ENCODE results near the gene NTN5. TPM values are rescaled to one million over a fixed set of nuclear protein-coding genes. Genes with fewer than 3 reads are reported as not detected.

Gene NTN5
- total and polyA plus RNA-seq, 2 donors from 2014 or later = 0.52 to 0.85 TPM

GRCh38 chr19:48623556-48624066 lies 49.2 kb downstream of the NTN5 start:
- no peak for TF ChIP-seq CTCF (IDR thresholded peaks at IDR 0.05; ENCODE audit: borderline replicate concordance, extremely low read depth, insufficient read depth)
- intact Hi-C loops (cut with DNase I) = no loop called here
- H3K9ac ChIP-seq (ENCODE audit: low read length in 3 of 3) = peak overlapping the region; percentile 41 to 80 (median 54)
- DNase-seq = peak in 2 of 5 donors; percentile 34 to 78
- no peaks in the 10 kb centered on the region for H3K27me3 ChIP-seq (ENCODE audit: control insufficient read depth, insufficient read depth, low read length)
- peaks cover 3 to 16% (median 7%) of the 10 kb centered on the region in 3 donors for H3K4me1 ChIP-seq (ENCODE audit: control insufficient read depth in 2 of 3, insufficient read depth in 2 of 3, low read depth in 1 of 3, low read length in 3 of 3)
- no peak for FAIRE-seq
- H3K4me3 ChIP-seq (ENCODE audit: low read length in 3 of 3) = peak overlapping the region; percentile 49 to 58 (median 55)
- peak overlapping the region; percentile 40 to 89 for H3K27ac ChIP-seq (ENCODE audit: low read depth in 2 of 2, low read length in 2 of 2)
- no peaks in the 10 kb centered on the region for H3K9me3 ChIP-seq (ENCODE audit: control insufficient read depth in 2 of 3, insufficient read depth in 1 of 3, low read length in 3 of 3)
- H3K36me3 ChIP-seq (ENCODE audit: control insufficient read depth in 2 of 3, insufficient read depth in 3 of 3, low read length in 3 of 3) = peaks cover 0 to 4% (median 0%) of the 10 kb centered on the region in 3 donors

GRCh38 chr19:48619692-48620585 lies 52.9 kb downstream of the NTN5 start:
- peak overlapping the region; percentile 39 to 95 (median 66) for H3K4me3 ChIP-seq (ENCODE audit: low read length in 3 of 3)
- H3K36me3 ChIP-seq (ENCODE audit: control insufficient read depth in 2 of 3, insufficient read depth in 3 of 3, low read length in 3 of 3) = peaks cover 0 to 18% (median 15%) of the 10 kb centered on the region in 3 donors
- no peak for FAIRE-seq
- DNase-seq = peak in 1 of 5 donors; percentile 60
- no peaks in the 10 kb centered on the region for H3K9me3 ChIP-seq (ENCODE audit: control insufficient read depth in 2 of 3, insufficient read depth in 1 of 3, low read length in 3 of 3)
- H3K9ac ChIP-seq (ENCODE audit: low read length in 3 of 3) = peak overlapping the region; percentile 9 to 86 (median 49)
- TF ChIP-seq CTCF (IDR thresholded peaks at IDR 0.05; ENCODE audit: borderline replicate concordance, extremely low read depth, insufficient read depth) = no peak
- H3K4me1 ChIP-seq (ENCODE audit: control insufficient read depth in 2 of 3, insufficient read depth in 2 of 3, low read depth in 1 of 3, low read length in 3 of 3) = peaks cover 3 to 31% (median 16%) of the 10 kb centered on the region in 3 donors
- H3K27ac ChIP-seq (ENCODE audit: low read depth in 2 of 2, low read length in 2 of 2) = peak overlapping the region; percentile 75 to 84
- no peaks in the 10 kb centered on the region for H3K27me3 ChIP-seq (ENCODE audit: control insufficient read depth, insufficient read depth, low read length)
- intact Hi-C loops (cut with DNase I) = no loop called here

- no peaks in the 10 kb centered on the region for H3K9me3 ChIP-seq (ENCODE audit: control insufficient read depth in 2 of 3, insufficient read depth in 1 of 3, low read length in 3 of 3)
- H3K27me3 ChIP-seq (ENCODE audit: control insufficient read depth, insufficient read depth, low read length) = no peaks in the 10 kb centered on the region
- no peak for TF ChIP-seq CTCF (IDR thresholded peaks at IDR 0.05; ENCODE audit: borderline replicate concordance, extremely low read depth, insufficient read depth)
- peak within 1 kb of the TSS; percentile 86 to 99 (median 98) for H3K9ac ChIP-seq (ENCODE audit: low read length in 3 of 3)
- DNase-seq = peak; percentile 99 to 100 (median 100)
- H3K36me3 ChIP-seq (ENCODE audit: control insufficient read depth in 2 of 3, insufficient read depth in 3 of 3, low read length in 3 of 3) = peaks cover 0 to 18% (median 15%) of the 10 kb centered on the region in 3 donors
- intact Hi-C loops (cut with DNase I) = no loop called here
- peak within 1 kb of the TSS; percentile 95 to 100 (median 97) for H3K4me3 ChIP-seq (ENCODE audit: low read length in 3 of 3)
- FAIRE-seq = peak; percentile 72
- H3K27ac ChIP-seq (ENCODE audit: low read depth in 2 of 2, low read length in 2 of 2) = peak within 1 kb of the TSS; percentile 84 to 90
- peaks cover 3 to 25% (median 16%) of the 10 kb centered on the region in 3 donors for H3K4me1 ChIP-seq (ENCODE audit: control insufficient read depth in 2 of 3, insufficient read depth in 2 of 3, low read depth in 1 of 3, low read length in 3 of 3)
Measured at GRCh38 chr19:48618916-48619691, 53.7 kb downstream of the NTN5 start, which contains the start of the genes RPL18 and SPHK2. Gene RPL18 (minus strand): TSS chr19:48619178. CDS start chr19:48619143, 35 bp downstream. Gene SPHK2 (plus strand): TSS chr19:48619506. CDS start chr19:48620515, 1,009 bp downstream.

Data from kidney (tissue), 14 donors.